Kidney (tissue), 14 donors: ENCODE results near the gene ABHD17B. TPM values are rescaled to one million over a fixed set of nuclear protein-coding genes. Genes with fewer than 3 reads are reported as not detected.

Experiments
- DNase-seq, 5 donors: peaks; one replicate each; pipeline ENCODE4 v3.0.0-alpha.2; 2013 to 2020
- FAIRE-seq: peaks from 2 replicates; lab custom pipeline; 2012; peaks lifted over from hg19 to GRCh38; lab: Jason Lieb, UNC
- H3K27ac ChIP-seq, 2 donors: one replicate each; pipeline ENCODE4 v1.7.0; 2013; ENCODE audit warnings: low read depth in 2 of 2, low read length in 2 of 2, inconsistent platforms in 1 of 2
- H3K27me3 ChIP-seq: one replicate; pipeline ENCODE4 v1.7.1; 2013; ENCODE audit warnings: low read length, inconsistent platforms; ENCODE audit not compliant: control insufficient read depth, insufficient read depth
- H3K36me3 ChIP-seq, 3 donors: one replicate each; pipeline versions ENCODE4 v1.7.0 to v1.7.1; 2013; ENCODE audit warnings: low read length in 3 of 3, control low read depth in 1 of 3, inconsistent platforms in 1 of 3; ENCODE audit not compliant: insufficient read depth in 3 of 3, control insufficient read depth in 2 of 3
- H3K4me1 ChIP-seq, 3 donors: one replicate each; pipeline versions ENCODE4 v1.7.0 to v1.7.1; 2013; ENCODE audit warnings: low read length in 3 of 3, inconsistent platforms in 1 of 3, low read depth in 1 of 3; ENCODE audit not compliant: control insufficient read depth in 2 of 3, insufficient read depth in 2 of 3
- H3K4me3 ChIP-seq, 3 donors: one replicate each; pipeline versions ENCODE4 v1.7.0 to v1.8.1; 2013; ENCODE audit warnings: low read length in 3 of 3, control low read depth in 1 of 3, inconsistent platforms in 1 of 3
- H3K9ac ChIP-seq, 3 donors: one replicate each; pipeline versions ENCODE4 v1.7.0 to v1.7.1; 2013; ENCODE audit warnings: low read length in 3 of 3, control low read depth in 1 of 3, inconsistent platforms in 1 of 3
- H3K9me3 ChIP-seq, 3 donors: one replicate each; pipeline versions ENCODE4 v1.7.0 to v1.7.1; 2013; ENCODE audit warnings: low read length in 3 of 3, control low read depth in 1 of 3, inconsistent platforms in 1 of 3; ENCODE audit not compliant: control insufficient read depth in 2 of 3, insufficient read depth in 1 of 3
- intact Hi-C: fragments of 100-400 bp; cut with DNase I; formaldehyde crosslinking; loops from one replicate; pipeline ENCODE4 v1.11.1; 2022
- polyA plus RNA-seq: library from polyadenylated mRNA; stranded (reverse); fragments of 350-450 nt; fragmentation: Illumina TruSeq; extraction: RNeasy Lipid Tissue Mini Kit (QIAGEN cat#74804); gene quantifications from one replicate; pipeline ENCODE4 v1.2.3, GENCODE V29; 2014; ENCODE audit warnings: low read depth, low replicate concordance; ENCODE audit not compliant: insufficient read depth
- total RNA-seq: library from RNA; stranded (reverse); fragmentation: NEBNext Ultra II Directional; extraction: Animal tissue kit (Norgen Biotek cat#: 25700); gene quantifications from one replicate; pipeline ENCODE4 v1.2.1, GENCODE V29; 2021
- TF ChIP-seq, protein P1 (sequence below): IDR thresholded peaks from 3 replicates; pipeline ENCODE4 v1.5.1; 2012; ENCODE audit warnings: mild to moderate bottlenecking, moderate library complexity, borderline replicate concordance; ENCODE audit not compliant: insufficient read depth; ENCODE audit errors: extremely low read depth
- donor health status: control.
- donor health status: control.
- donor health status: control.
- donor health status: control.
- donor health status: control.
- donor health status: DM: yes; HTN: yes; CAD: no.
- donor health status: Normal renal cell carcinoma (clear cell type).

The ABHD17B gene
- total and polyA plus RNA-seq, 2 donors from 2014 or later, result 9.0 to 19.0 TPM

DNA sequence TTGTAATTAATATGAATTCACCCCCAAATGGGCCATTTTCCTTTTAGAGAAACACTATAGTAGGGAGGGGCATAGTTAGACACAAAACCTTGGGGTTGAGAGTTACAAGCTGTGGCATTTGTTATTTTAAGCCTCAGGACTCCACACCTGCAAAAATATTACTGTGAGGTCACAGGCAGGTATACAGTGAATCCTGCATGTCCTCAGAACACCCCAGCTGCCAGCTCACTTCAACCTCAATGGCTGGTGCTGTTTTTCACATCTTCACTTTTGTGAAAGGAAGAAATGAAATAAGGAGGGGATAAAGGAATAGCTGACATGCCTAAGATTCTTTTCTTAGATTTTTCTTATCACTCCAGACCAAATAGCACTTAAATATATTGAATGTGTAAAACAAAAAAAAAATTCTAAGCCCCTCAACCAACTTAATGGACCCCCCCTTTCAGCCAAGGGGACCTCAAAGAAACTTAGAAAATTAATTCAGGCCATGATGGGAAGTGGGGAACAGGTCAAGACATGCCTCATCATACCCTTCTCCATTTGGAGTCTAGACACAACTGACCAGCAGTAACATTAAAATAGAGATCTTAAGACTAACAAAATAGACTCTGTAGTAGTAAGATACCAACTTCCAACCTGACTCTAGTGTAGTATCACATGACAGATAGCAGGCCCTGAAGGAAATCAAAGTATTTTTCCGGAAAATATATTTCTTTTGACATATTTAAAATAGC is 9.6 kb upstream of the ABHD17B start:
- H3K36me3 ChIP-seq, result no peaks in the 10 kb centered on the region
- no peak overlapping the region for H3K4me3 ChIP-seq
- no peak for DNase-seq
- no peak for FAIRE-seq
- no peaks in the 10 kb centered on the region for H3K27me3 ChIP-seq
- TF ChIP-seq, protein P1, sequence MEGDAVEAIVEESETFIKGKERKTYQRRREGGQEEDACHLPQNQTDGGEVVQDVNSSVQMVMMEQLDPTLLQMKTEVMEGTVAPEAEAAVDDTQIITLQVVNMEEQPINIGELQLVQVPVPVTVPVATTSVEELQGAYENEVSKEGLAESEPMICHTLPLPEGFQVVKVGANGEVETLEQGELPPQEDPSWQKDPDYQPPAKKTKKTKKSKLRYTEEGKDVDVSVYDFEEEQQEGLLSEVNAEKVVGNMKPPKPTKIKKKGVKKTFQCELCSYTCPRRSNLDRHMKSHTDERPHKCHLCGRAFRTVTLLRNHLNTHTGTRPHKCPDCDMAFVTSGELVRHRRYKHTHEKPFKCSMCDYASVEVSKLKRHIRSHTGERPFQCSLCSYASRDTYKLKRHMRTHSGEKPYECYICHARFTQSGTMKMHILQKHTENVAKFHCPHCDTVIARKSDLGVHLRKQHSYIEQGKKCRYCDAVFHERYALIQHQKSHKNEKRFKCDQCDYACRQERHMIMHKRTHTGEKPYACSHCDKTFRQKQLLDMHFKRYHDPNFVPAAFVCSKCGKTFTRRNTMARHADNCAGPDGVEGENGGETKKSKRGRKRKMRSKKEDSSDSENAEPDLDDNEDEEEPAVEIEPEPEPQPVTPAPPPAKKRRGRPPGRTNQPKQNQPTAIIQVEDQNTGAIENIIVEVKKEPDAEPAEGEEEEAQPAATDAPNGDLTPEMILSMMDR, result no peak
- H3K9me3 ChIP-seq, result no peaks in the 10 kb centered on the region
- H3K4me1 ChIP-seq, result no peaks in the 10 kb centered on the region
- intact Hi-C loops, result no loop called here
- H3K9ac ChIP-seq, result no peak overlapping the region
- no peak overlapping the region for H3K27ac ChIP-seq

DNA sequence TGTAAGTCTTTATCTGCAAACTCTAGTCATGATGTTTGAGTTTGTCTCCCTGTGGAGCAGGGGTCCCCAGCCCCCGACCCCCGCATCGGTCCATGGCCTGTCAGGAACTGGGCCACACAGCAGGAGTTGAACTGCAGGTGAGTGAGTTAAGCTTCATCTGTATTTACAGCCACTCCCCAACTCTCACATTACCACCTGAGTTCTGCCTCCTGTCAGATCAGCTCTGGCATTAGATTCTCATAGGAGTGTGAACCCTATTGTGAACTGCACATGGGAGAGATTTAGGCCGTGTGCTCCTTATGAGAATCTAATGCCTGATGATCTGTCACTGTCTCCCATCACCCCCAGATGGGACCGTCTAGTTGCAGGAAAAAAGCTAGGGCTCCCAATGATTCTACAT is 7.4 kb upstream of the ABHD17B start:
- no peak for FAIRE-seq
- Histone ChIP-seq H3K27ac (no peak overlapping the region), H3K36me3 (no peaks in the 10 kb centered on the region), H3K27me3 (no peaks in the 10 kb centered on the region), H3K9ac (no peak overlapping the region), H3K4me1 (no peaks in the 10 kb centered on the region), H3K4me3 (no peak overlapping the region), H3K9me3 (no peaks in the 10 kb centered on the region)
- intact Hi-C loops, result no loop called here
- TF ChIP-seq, protein P1, result no peak
- no peak for DNase-seq

DNA sequence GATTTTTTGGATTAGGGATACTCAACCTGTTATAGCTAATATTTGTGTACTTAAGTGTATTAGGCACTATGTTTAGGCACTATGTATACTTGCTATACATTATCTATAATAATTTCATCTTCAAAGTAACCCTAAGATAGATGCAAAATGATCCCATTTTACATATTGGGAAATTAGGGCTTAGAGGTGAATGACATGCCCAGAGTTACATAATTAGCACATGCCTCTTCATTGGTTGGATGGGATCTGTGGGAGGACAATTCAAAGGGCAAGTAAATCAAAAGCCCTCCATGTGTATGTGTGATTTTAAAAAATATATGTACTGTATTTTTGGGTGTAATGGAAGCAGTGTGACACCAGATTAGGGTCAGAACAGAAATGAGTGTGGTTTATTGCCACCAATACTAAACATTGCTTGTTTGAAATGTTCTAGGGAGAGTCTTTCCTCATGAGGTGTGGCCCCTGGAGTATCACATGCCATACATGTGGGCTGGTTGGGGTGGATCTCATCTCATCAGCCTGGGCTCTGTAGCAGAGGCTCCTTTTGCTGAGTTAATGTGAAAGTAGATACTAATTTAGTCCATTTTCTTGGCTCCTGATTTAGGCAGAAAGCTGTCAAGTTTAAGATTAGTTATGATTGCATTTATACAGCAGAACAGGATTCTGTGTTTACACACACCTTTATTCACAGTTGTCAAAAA is 6.0 kb upstream of the ABHD17B start:
- FAIRE-seq, result no peak
- intact Hi-C loops, result no loop called here

More for the DNA sequence above, 6.0 kb upstream of the ABHD17B start:
- no peaks in the 10 kb centered on the region for H3K27me3 ChIP-seq
- TF ChIP-seq, protein P1, result no peak
- no peak overlapping the region for H3K9ac ChIP-seq
- DNase-seq, result no peak
- no peak overlapping the region for H3K27ac ChIP-seq
- H3K4me3 ChIP-seq, result no peak overlapping the region
- H3K4me1 ChIP-seq, result peaks cover 0 to 4% (median 0%) of the 10 kb centered on the region in 3 donors
- no peaks in the 10 kb centered on the region for H3K9me3 ChIP-seq
- no peaks in the 10 kb centered on the region for H3K36me3 ChIP-seq
